Prostate gland (tissue), 2 donors: ENCODE measurements around the gene NSUN6. TPM values are rescaled to one million over a fixed set of nuclear protein-coding genes. Genes with fewer than 3 reads are reported as not detected.

Source experiments
- DNase-seq: peaks from one replicate; pipeline ENCODE4 v3.0.0-alpha.2; 2019; ENCODE audit warnings: low spot score
- H3K27ac ChIP-seq, 2 donors: fragments of 200-600 bp; sonication (generic); 2 replicates each; pipeline ENCODE4 v1.5.1; 2017 to 2019
- H3K27me3 ChIP-seq: fragments of 200-600 bp; sonication (generic); replicated peaks from 2 replicates; pipeline ENCODE4 v1.5.1; 2019; ENCODE audit not compliant: insufficient read depth
- H3K36me3 ChIP-seq, 2 donors: fragments of 200-600 bp; sonication (generic); 1 replicate in 1 of 2; 2 replicates in 1 of 2; pipeline versions ENCODE4 v1.5.1 to v1.8.1; 2017 to 2019
- H3K4me1 ChIP-seq: fragments of 200-600 bp; sonication (generic); replicated peaks from 2 replicates; pipeline ENCODE4 v1.5.1; 2019
- H3K4me3 ChIP-seq, 2 donors: fragments of 200-600 bp; sonication (generic); 2 replicates each; pipeline ENCODE4 v1.5.1; 2017 to 2019
- H3K9me3 ChIP-seq: fragments of 200-600 bp; sonication (generic); 2 replicates; pipeline ENCODE4 v1.5.1; 2017
- POLR2A ChIP-seq: fragments of 450-650 bp; IDR thresholded peaks from one replicate; pipeline ENCODE4 v1.6.1; 2016; ENCODE audit warnings: antibody characterized with exemption, mild to moderate bottlenecking
- POLR2AphosphoS5 ChIP-seq: sonication (generic); formaldehyde crosslinking; IDR thresholded peaks from one replicate; pipeline ENCODE4 v1.6.1; 2017; ENCODE audit warnings: antibody characterized with exemption
- WGBS: methylation state at CpG from one replicate; pipeline ENCODE4 v1.1.5; 2018; 5-methylcytosine and 5-hydroxymethylcytosine counted together
- intact Hi-C: fragments of 100-400 bp; cut with DNase I; formaldehyde crosslinking; loops from one replicate; pipeline ENCODE4 v1.14.2; 2022
- total RNA-seq, 2 donors: library from RNA; depleted of rRNA; stranded (reverse); fragments of >200 nt; gene quantifications; one replicate each; pipeline ENCODE4 v1.1.0, GENCODE V29; 2016
- TF ChIP-seq, protein P1 (sequence below), 4 experiments: fragments of 200-600 bp in 2 of 4; fragments of 450-650 bp in 2 of 4; sonication (generic) in 2 of 4; IDR thresholded peaks; 1 replicate in 3 of 4; 2 replicates in 1 of 4; pipeline ENCODE4 v1.5.1; 2016 to 2019; ENCODE audit warnings: antibody characterized with exemption in 4 of 4, mild to moderate bottlenecking in 2 of 4, moderate library complexity in 2 of 4

NSUN6 gene
- total RNA-seq, 2 donors from 2014 or later = 11.7 to 17.1 TPM

- peak; percentile 51 for DNase-seq
- 1% methylated on average over 23 of the region's 23 CpGs for WGBS
- intact Hi-C loops = no loop called here
Observed at GRCh38 chr10:18659819-18660535, 8.6 kb upstream of the NSUN6 start.

DNA sequence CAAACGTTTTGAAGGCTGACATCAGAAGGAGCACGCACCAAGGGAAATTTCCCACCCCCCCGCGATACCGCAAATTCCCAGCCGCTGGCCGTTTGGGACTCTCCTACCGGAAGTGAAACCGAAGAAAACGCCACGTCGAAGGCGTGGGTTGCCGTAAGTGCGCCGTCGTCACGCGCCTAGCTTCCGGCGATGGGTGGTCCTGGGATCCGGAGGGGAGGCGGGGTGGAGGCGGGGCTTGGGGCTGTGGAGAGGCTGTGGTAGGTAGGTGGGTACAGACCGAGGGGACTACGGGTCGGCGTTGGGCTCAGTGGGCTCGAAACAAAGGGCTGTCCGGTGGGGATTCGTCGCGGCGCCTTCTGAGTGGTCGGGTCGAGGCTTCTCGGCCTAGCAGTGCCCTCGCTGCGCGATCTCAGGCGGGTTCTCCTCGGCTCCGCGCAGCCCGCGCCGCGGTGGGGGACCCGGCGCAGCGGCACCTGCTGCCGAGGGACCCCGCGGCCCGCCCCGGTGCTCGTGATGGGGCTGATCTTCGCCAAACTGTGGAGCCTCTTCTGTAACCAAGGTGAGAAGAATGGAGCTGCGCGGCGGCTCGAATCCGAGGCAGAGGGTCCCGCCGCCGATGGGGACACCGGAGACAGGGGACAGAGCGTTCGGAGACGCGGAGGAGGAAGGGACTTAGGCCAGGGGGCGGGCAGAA lies 7.9 kb upstream of the NSUN6 start, which contains the start of gene ARL5B:
Gene ARL5B (plus strand): TSS at position 307 of the 694 bp plus-strand sequence. CDS start 207 bp downstream, at position 514.
- Histone ChIP-seq H3K4me1 (no peaks in the 10 kb centered on the region), H3K4me3 (peak within 1 kb of the TSS; percentile 95 to 99), H3K27ac (peak within 1 kb of the TSS; percentile 98), H3K36me3 (no peaks in the 10 kb centered on the region), H3K27me3 (no peaks in the 10 kb centered on the region), H3K9me3 (no peaks in the 10 kb centered on the region)
- intact Hi-C loops = no loop called here
- peak; percentile 99 for DNase-seq
- peak; percentile 97 for TF ChIP-seq POLR2AphosphoS5
- TF ChIP-seq, protein P1, sequence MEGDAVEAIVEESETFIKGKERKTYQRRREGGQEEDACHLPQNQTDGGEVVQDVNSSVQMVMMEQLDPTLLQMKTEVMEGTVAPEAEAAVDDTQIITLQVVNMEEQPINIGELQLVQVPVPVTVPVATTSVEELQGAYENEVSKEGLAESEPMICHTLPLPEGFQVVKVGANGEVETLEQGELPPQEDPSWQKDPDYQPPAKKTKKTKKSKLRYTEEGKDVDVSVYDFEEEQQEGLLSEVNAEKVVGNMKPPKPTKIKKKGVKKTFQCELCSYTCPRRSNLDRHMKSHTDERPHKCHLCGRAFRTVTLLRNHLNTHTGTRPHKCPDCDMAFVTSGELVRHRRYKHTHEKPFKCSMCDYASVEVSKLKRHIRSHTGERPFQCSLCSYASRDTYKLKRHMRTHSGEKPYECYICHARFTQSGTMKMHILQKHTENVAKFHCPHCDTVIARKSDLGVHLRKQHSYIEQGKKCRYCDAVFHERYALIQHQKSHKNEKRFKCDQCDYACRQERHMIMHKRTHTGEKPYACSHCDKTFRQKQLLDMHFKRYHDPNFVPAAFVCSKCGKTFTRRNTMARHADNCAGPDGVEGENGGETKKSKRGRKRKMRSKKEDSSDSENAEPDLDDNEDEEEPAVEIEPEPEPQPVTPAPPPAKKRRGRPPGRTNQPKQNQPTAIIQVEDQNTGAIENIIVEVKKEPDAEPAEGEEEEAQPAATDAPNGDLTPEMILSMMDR (IDR thresholded peaks at IDR 0.05) = peak in 1 of 4 experiments; percentile 15
- TF ChIP-seq POLR2A = peak; percentile 85
- WGBS = under 1% methylated on average over 62 of the region's 72 CpGs

More at GRCh38 chr10:18659819-18660535, 8.6 kb upstream of the NSUN6 start:
- Histone ChIP-seq H3K4me1 (no peaks in the 10 kb centered on the region), H3K36me3 (no peaks in the 10 kb centered on the region), H3K27ac (peak overlapping the region; percentile 98), H3K4me3 (peak overlapping the region; percentile 95 to 99), H3K27me3 (no peaks in the 10 kb centered on the region), H3K9me3 (no peaks in the 10 kb centered on the region)
- TF ChIP-seq, protein P1 (IDR thresholded peaks at IDR 0.05) = no peak
- peak; percentile 22 for TF ChIP-seq POLR2AphosphoS5

- TF ChIP-seq, protein P1 (IDR thresholded peaks at IDR 0.05) = no peak
- Histone ChIP-seq H3K4me3 (peak overlapping the region; percentile 95 to 99), H3K27me3 (no peaks in the 10 kb centered on the region), H3K36me3 (no peaks in the 10 kb centered on the region), H3K9me3 (no peaks in the 10 kb centered on the region), H3K27ac (peak overlapping the region; percentile 98), H3K4me1 (no peaks in the 10 kb centered on the region)
- intact Hi-C loops = no loop called here
- DNase-seq = peak; percentile 9
- WGBS = 21% methylated on average over 23 of the region's 23 CpGs
Observed at GRCh38 chr10:18658271-18659124, 7.1 kb upstream of the NSUN6 start.

- Histone ChIP-seq H3K4me1 (no peaks in the 10 kb centered on the region), H3K27ac (no peak overlapping the region), H3K36me3 (no peaks in the 10 kb centered on the region), H3K27me3 (no peaks in the 10 kb centered on the region), H3K4me3 (no peak overlapping the region), H3K9me3 (no peaks in the 10 kb centered on the region)
- 86% methylated on average over 3 of the region's 3 CpGs for WGBS
- no peak for DNase-seq
- TF ChIP-seq, protein P1 (IDR thresholded peaks at IDR 0.05) = no peak
- TF ChIP-seq POLR2AphosphoS5 = no peak
- TF ChIP-seq POLR2A = no peak
- intact Hi-C loops = no loop called here
Observed at GRCh38 chr10:18656724-18657123, 5.3 kb upstream of the NSUN6 start.
